ENCODE results near the gene PGAP2. TPM values are rescaled to one million over a fixed set of nuclear protein-coding genes. Genes with fewer than 3 reads are reported as not detected.
"Not testable (repeated sequence)": the region's sequence is repeated elsewhere in the genome, so short reads cannot be mapped to it uniquely, and the experiment has no call there.

PGAP2 gene
- total RNA-seq, result 10 to 100 TPM; 45.6 to 59.6 (median 51.9) TPM

GRCh38 chr11:3807909-3808860 is at the start of gene PGAP2:
Gene PGAP2, plus strand, starts transcription at chr11:3808560. Its CDS starts 2,700 bp downstream, at chr11:3811260.
- intact Hi-C loops (cut with DNase I; ENCODE audit: low total_unique reads), result no loop called here
- WGBS, 2 donors, result 0 to 4% methylated on average over 34 to 50 of the region's 55 CpGs
- TF ChIP-seq CTCF (IDR thresholded peaks at IDR 0.05), result no peak
- TF ChIP-seq POLR2A (IDR thresholded peaks at IDR 0.05), result no peak
- peak; percentile 46 to 92 for DNase-seq (ENCODE audit: low spot score in 2 of 2)
- H3K4me3 ChIP-seq (ENCODE audit: low read depth, poor library complexity, severe bottlenecking), result peak within 1 kb of the TSS; percentile 55

GRCh38 chr11:3764266-3764665 is 44.1 kb upstream of the PGAP2 start:
- WGBS, 2 donors, result 93 to 95% methylated on average over 4 of the region's 4 CpGs
- TF ChIP-seq POLR2A (IDR thresholded peaks at IDR 0.05), result no peak
- intact Hi-C loops (cut with DNase I; ENCODE audit: low total_unique reads), result no loop called here
- no peak overlapping the region for H3K4me3 ChIP-seq (ENCODE audit: low read depth, poor library complexity, severe bottlenecking)
- no peak for DNase-seq (ENCODE audit: low spot score in 2 of 2)

GRCh38 chr11:3766836-3767235 is 41.5 kb upstream of the PGAP2 start:
- H3K4me3 ChIP-seq (ENCODE audit: low read depth, poor library complexity, severe bottlenecking); intact Hi-C loops (cut with DNase I; ENCODE audit: low total_unique reads); DNase-seq (ENCODE audit: low spot score in 2 of 2): not testable (repeated sequence)
- WGBS, 2 donors, result 93 to 95% methylated on average over 9 of the region's 9 CpGs

- TF ChIP-seq CTCF (IDR thresholded peaks at IDR 0.05) (no peak), POLR2A (IDR thresholded peaks at IDR 0.05) (no peak)
- WGBS, 2 donors, result 71 to 75% methylated on average over 3 of the region's 3 CpGs
- H3K4me3 ChIP-seq (ENCODE audit: low read depth, poor library complexity, severe bottlenecking), result no peak overlapping the region
- intact Hi-C loops (cut with DNase I; ENCODE audit: low total_unique reads), result no loop called here
- no peak for DNase-seq (ENCODE audit: low spot score in 2 of 2)
Observed at GRCh38 chr11:3767536-3767935, 40.8 kb upstream of the PGAP2 start.

- TF ChIP-seq POLR2A (IDR thresholded peaks at IDR 0.05), result no peak
- TF ChIP-seq CTCF (IDR thresholded peaks at IDR 0.05), result no peak
- DNase-seq (ENCODE audit: low spot score in 2 of 2), result no peak
- intact Hi-C loops (cut with DNase I; ENCODE audit: low total_unique reads), result no loop called here
- no peak overlapping the region for H3K4me3 ChIP-seq (ENCODE audit: low read depth, poor library complexity, severe bottlenecking)
- 93 to 94% methylated on average over 4 of the region's 4 CpGs for WGBS, 2 donors
Observed at GRCh38 chr11:3773180-3773579, 35.2 kb upstream of the PGAP2 start.

GRCh38 chr11:3775736-3776406 is 32.5 kb upstream of the PGAP2 start:
- H3K4me3 ChIP-seq (ENCODE audit: low read depth, poor library complexity, severe bottlenecking), result no peak overlapping the region
- whole genome bisulfite sequencing, 2 donors, result 74 to 76% methylated on average over 7 of the region's 7 CpGs
- TF ChIP-seq CTCF (IDR thresholded peaks at IDR 0.05) (no peak), POLR2A (IDR thresholded peaks at IDR 0.05) (no peak)
- intact Hi-C loops (cut with DNase I; ENCODE audit: low total_unique reads), result no loop called here
- no peak for DNase-seq (ENCODE audit: low spot score in 2 of 2)

All from lower leg skin (tissue), 4 donors.